SK-N-MC (cell line): ENCODE measurements around the gene CLSTN2.

ENCODE experiments used
- EZH2 ChIP-seq: fragments of 200-600 bp; sonication (generic); IDR thresholded peaks from one replicate; pipeline ENCODE4 v1.6.1; 2017; ENCODE audit warnings: antibody characterized with exemption
- FOXP2 ChIP-seq: optimal IDR thresholded peaks from 2 replicates; pipeline ENCODE3; 2011; ENCODE audit warnings: mild to moderate bottlenecking, moderate library complexity; ENCODE audit not compliant: insufficient read depth; ENCODE audit errors: extremely low read length, control extremely low read depth
- POLR2AphosphoS5 ChIP-seq: IDR thresholded peaks from 2 replicates; pipeline ENCODE4 v1.6.1; 2012; ENCODE audit warnings: mild to moderate bottlenecking, low read depth, low read length, borderline replicate concordance

DNA sequence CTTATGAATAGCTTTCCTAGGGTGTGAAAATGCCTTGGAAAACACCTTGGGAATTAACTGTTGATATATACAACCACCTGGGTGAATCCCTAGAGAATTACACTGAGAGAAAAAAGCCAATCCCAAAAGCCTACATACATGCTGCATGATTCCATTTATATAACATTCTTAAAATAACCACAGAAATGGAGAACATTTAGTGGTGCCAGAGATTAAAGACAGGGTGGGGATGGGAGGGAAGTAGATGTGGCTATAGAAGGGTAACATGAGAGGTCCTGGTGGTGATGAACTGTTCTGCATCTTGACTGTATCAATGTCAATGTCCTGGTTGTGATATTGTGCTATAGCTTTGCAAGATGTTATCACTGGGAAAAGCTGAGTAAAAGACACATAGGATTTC lies 291.0 kb downstream of the CLSTN2 start:
- TF ChIP-seq EZH2 (no peak), POLR2AphosphoS5 (no peak), FOXP2 (no peak)
